Right ventricle myocardium superior (tissue), 1 donor: ENCODE data around the gene CD9. TPM values are rescaled to one million over a fixed set of nuclear protein-coding genes. Genes with fewer than 3 reads are reported as not detected.
"Not testable (repeated sequence)": the region's sequence is repeated elsewhere in the genome, so short reads cannot be mapped to it uniquely, and the experiment has no call there.

Source experiments
- ATAC-seq: fragments of 200-7000 bp; cut with Tn5 transposase; one replicate; pipeline ENCODE4 v1.9.1; 2020; ENCODE audit warnings: mild to moderate bottlenecking; ENCODE audit not compliant: poor library complexity
- DNase-seq: peaks from one replicate; pipeline ENCODE4 v3.0.0-alpha.2; 2020
- intact Hi-C: fragments of 100-400 bp; cut with DNase I; formaldehyde crosslinking; loops from one replicate; pipeline ENCODE4 v1.11.2; 2022
- total RNA-seq: library from RNA; stranded (reverse); fragmentation: NEBNext Ultra II Directional; extraction: Animal tissue kit (Norgen Biotek cat#: 25700); gene quantifications from one replicate; pipeline ENCODE4 v1.2.1, GENCODE V29; 2021
- donor health status: DM: no; HTN: yes; CAD: no; lungs with severe emphysema.

Gene CD9
- total RNA-seq, 1 donor from 2014 or later: 51.9 TPM

DNA sequence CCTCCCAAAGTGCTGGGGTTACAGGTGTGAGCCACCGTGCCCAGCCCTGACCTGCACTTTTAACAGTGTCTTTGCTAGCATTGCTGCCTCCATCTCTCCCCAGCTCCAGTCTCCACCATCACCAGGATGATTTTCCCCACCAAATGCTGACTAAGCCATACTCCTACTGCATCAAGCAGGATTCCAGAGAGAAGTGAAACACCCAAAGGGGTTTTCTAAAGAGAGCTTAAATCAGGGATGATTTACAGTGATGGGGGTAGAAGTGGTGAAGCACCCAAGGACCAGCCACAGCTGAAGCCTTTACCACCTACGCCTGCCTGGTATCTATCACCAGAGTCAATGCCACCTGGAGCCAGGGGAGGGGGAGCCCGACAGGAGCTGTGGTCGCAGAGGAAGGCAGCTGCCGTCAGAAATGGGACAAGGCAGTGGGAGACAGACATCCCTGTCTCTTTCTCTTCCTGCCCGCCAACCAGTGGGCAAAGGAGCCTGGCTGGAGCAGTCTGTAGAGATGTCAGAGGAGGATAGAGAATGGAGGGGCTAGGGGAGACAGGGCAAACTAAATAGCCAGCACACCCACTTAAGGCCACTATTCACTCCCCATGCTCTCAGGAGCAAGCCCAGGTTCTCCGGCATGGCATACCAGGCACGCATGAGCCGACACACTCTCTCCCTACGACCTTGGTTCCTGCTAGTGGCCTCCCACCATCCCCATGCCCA lies 22.4 kb upstream of the CD9 start:
- ATAC-seq (no peak), DNase-seq (no peak)
- intact Hi-C loops: no loop called here

DNA sequence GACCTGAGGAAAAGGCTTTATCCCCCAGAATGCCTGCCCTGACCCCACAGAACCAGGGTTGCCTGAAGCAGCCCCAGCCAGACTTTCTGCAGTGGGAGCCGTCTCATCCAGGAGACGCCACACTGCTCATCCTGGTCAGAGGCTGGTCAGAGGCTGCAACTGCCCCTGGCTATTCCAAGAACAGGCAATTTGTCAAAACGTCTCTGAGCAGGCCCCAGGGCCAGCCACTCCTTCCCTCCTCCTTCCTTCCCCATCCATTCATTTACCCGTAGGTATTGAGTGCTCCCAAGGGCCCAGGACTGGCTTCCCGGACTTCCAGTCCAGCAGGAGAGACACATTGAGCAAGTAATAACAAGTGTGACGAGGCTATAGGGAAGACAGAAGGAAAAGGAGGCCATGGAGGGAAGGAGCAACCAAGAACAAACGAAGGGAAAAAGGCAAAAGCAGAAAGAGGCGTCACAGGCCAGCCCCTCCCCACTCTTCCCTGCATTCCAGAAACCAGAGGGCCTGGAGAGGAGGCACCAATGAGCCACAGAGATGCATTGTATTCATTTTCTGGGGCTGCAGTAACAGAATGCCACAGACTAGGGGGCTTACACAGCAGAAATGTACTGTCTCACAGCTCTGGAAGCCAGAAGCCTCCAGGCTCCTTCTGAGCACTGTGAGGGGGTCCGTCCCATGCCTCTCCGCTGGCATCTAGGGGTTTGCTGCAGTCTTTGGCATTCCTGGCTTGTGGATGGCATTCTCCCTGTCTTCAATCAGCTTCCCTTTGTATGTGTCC lies 21.0 kb upstream of the CD9 start:
- DNase-seq (no peak), ATAC-seq (no peak)
- intact Hi-C loops: no loop called here

DNA sequence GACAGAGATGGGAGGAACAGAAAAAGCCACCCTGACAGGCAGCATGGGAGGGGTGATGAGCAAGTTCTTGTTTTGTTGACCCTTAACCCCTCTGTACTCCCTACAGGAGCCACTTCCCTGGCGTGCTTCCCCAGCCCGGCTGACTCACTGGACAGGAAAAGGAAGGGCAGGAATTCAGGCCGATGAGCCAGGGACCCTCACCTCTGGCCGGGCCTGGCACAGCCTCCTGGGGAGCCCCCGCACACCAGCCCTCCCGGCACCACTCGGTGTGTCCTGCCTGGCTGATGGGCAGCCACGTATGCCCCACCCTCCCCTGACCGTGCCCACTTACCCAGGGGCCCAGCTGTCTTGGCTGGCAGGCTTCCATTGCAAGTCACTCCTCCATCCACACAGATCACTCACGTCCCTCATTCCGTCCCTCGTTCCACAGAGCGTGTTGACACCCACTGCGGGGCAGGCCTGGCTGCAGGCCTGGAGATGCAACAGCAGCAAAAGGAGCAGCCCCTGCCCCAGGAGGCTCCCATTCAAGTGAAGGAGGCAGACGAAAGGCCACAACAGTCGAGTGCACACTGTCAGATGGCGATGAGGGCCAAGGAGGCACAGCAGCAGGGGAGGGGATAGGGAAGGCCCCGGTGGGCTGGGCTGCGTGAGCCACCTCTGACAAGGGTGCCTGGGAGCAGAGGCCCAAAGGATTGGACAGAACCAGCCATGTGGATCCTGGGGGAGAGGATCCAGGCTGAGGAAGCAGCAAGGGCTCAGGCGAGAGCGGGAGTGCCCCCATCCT lies 19.7 kb upstream of the CD9 start:
- ATAC-seq: peak; percentile 40
- intact Hi-C loops: loop anchor here (10.0 kb wide), 1 partner anchor 116 kb away; no protein-coding TSS in a partner anchor
- DNase-seq: peak; percentile 80

DNA sequence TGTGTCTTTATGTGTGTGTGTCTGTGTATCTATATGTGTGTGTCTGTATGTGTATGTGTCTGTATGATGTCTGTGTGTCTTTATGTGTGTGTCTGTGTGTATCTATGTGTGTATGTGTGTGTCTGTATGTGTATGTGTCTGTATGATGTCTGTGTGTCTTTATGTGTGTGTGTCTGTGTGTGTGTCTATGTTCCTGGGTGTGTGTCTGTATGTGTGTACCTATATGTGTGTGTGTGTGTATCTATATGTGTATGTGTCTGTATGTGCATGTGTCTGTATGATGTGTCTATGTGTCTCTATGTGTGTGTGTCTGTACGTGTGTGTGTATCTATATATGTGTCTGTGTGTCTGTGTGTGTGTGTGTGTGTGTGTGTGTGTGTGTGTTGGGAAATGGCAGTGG lies 19.0 kb upstream of the CD9 start:
- ATAC-seq (no peak), DNase-seq (no peak)
- intact Hi-C loops: loop anchor here (10.0 kb wide), 1 partner anchor 116 kb away; no protein-coding TSS in a partner anchor

DNA sequence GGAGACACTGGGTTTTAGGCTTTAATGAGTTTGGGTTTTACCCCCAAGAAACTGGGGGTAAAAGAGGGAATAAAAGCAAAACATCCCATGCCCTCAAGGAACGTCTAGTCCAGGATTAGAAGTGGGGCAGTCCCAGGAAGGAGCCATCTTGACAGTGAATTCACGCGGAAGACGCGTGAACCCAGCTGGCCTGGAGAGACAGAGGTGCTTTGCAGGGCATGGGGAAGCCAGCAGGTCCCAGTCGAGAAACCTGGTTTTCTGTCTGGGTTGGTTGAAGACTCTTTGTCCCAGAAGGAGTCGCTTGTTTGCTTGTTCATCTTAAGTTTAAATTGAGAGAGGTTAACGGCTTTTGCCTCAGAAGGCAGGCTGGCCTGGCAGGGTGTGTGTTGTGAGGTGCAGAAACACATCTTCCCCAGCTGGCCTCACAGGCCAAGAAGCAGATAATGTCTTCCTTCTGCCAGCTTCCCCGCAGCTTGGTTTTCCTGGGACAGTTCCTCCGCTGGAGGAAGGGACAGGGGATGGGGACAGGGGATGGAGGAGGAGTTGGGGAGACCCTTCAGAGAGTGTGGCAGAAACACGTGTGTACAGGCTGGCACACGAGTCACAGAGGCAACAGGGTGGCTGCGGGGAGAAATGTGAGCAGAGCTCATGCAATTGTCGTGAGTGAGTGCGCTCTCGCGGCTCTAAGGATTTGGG lies 18.5 kb upstream of the CD9 start:
- DNase-seq (no peak), ATAC-seq (no peak)
- intact Hi-C loops: loop anchor here (10.0 kb wide), 1 partner anchor 117 kb away; no protein-coding TSS in a partner anchor

DNA sequence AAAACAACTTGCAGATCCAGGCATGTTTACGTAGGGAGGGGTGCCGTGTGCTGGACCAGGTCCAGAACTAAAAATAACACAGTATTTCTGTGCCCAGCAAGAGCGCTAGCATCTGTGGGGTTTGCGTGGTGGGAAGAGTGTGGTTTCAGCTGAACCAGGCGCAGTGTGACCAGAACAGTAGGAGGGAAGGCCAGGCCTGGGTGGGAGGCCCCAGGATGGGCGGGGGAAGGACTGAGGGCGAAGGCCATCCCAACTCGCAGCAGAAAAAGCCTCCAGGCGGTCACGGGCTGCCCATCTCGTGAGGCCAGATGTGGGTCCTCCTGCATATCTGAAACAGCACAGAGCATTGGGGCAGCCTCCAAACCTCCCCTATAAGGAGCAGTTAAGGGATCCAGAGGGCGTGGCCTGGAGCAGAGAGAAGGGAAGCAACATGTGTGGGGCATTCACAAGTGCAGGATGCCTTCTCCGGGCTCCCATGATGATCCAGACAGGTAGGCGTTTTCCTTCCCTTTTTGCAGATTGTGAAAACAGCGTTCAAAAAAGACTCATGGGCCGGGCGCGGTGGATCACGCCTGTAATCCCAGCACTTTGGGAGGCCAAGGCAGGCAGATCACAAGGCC lies 17.8 kb upstream of the CD9 start:
- DNase-seq (peak; percentile 55), ATAC-seq (peak; percentile 63)
- intact Hi-C loops: loop anchor here (10.0 kb wide), 1 partner anchor 118 kb away; no protein-coding TSS in a partner anchor

DNA sequence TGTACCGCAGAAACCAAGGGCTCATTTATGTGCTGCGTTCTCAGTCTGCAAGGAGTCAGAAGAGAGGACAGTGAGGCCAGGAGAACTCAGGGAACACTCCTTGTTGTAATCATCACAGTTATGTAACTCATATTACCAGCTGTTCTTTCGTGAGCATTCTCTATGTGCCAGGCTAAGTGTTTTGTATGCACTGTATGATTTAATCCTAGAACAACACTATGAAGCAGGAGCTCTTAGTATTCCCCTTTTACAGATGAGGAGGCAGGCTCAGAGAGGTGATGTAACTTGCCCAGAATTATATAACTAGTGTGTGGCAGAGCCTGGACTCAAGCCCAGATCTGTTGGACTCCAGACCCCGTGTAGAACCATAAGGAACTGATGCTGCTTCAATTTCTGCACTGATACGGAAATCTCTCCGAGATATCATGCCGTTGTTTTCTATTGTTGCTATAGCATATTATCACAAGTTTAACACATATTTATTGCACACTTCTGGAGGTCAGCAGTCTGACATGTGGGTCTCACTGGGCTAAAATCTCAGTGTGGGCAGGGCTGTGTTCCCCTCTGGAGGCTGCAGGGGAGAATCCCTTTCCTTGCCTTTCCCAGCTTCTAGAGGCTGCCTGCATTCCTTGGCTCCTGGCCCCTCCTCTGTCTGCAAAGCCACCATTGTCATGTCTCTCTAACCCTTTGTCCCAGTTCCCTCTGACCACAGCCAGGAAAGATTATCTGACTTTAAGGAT lies 16.3 kb upstream of the CD9 start:
- DNase-seq (no peak), ATAC-seq (peak; percentile 42)
- intact Hi-C loops: loop anchor here (10.0 kb wide), 1 partner anchor 119 kb away; no protein-coding TSS in a partner anchor

DNA sequence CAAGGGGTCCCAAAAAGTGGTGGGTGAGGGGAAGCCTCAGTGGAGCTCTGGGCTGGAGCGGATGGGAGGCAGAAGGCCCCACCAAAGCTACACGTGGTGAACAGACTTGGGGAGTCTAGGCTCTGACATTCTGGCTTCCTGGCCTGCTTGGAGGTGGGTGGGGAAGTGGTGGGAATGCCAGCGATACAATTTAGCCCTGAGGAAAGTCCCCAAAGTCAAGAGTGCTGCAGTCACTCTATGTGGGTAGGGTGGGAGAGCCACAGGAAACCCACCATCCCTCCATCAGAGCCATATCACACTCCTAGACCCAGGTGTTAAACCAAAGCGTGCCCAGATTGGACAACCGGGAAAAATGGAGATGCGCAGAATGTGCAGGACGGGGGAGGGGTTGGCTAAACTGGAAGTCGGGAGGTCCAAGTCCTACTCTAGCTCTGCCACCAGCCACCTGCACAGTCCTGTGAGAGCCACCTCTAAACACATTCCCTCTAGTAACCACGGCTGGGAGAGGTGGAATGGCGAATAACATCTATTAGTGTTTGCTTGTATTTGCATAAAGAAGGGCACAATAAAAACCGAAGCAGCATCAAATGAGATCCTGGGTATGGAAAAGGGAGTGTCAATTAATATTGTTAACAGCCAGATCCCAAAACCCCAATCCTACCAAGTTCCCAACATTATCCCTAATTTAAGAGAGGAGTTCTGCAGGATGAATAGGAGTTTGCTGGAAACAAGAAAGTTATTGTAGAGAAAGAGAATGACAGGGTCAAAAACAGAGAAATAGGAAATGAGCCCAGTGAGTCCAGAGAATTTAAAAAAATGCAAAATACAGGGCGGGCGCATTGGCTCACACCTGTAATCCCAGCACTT lies 14.0 kb upstream of the CD9 start:
- ATAC-seq (no peak), DNase-seq (no peak)
- intact Hi-C loops: loop anchor here (10.0 kb wide), 1 partner anchor 121 kb away; no protein-coding TSS in a partner anchor

DNA sequence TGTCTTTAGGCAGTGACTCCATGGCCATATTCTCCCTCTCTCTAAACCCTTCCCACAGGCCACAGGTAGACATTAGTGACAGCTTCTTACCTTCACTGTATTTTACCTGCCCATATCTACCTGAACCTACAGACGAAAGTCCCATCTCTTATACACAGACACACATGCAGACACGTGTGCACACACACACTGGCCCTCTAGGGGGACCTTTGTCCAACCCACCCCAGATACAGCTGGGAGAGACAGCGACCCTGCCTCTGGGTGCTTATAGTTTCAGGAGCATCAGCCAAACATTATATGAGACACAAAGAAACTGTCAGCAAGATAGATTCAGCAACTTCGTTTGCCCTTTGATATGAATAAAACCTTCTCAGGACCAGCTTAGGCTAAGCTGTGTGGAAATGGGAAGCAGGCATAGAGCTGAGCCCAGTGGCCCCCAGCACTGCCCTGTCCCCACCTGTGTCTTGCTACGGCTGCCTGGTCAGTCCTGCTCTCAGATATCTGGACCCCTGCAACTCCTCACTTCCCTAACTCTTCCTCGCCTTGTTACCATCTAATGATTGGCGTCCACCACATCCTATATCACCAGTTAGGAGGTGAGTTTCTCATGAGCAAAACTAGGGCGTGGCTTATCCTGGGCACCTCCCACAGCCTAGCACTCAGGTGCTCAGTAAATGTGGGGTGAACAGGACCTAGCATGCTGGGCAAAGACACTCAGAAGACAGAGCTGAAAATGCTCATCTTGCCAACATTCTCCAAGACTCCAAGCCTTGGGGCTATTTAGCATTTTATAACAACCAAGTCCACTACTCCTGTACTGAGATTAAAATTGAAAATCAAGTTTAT lies 12.0 kb upstream of the CD9 start:
- ATAC-seq: no peak
- intact Hi-C loops: loop anchor here (10.0 kb wide), 1 partner anchor 123 kb away; no protein-coding TSS in a partner anchor
- DNase-seq: no peak

DNA sequence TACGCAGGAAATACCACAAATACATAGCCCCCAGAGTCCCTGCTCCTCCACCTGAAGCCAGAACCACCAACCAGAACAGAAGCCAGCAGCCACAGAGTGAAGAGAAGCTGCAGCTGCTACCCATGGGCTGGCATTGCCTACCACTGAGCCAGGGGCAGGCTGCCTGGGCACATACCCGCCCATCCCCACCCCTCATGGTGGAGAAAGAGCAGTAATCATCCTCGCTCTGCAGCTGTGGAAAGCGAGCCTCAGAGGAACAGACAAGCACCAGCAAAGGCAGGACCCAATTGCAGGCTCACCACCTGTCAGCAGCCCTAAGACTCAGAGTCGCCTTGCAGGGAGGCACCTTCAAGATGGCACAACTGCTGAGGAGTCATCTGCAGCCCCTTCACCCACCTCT lies 11.2 kb upstream of the CD9 start:
- intact Hi-C loops: loop anchor here (10.0 kb wide), 1 partner anchor 124 kb away; no protein-coding TSS in a partner anchor
- DNase-seq: no peak
- ATAC-seq: no peak

DNA sequence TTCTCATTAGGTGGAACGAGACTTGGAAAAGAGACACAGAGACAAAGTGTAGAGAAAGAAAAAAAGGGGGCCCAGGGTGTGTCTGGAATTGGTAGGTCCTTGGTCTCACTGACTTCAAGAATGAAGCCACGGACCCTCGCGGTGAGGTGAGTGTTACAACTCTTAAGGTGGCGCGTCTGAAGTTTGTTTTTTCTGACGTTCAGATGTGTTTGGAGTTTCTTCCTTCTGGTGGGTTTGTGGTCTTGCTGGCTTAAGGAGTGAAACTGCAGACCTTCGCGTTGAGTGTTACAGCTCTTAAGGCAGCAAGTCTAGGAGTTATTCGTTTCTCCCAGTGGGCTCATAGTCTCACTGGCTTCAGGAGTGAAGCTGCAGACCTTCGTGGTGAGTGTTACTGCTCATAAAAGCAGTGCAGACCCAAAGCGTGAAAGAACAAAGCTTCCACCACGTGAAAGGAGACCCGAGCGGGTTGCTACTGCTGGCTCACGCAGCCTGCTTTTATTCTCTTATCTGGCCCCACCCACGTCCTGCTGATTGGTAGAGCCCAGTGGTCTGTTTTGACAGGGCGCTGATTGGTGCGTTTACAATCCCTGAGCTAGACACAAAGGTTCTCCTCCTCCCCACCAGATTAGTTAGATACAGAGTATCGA lies 10.1 kb upstream of the CD9 start:
- DNase-seq, ATAC-seq: not testable (repeated sequence)
- intact Hi-C loops: loop anchor here (10.0 kb wide), 1 partner anchor 125 kb away; no protein-coding TSS in a partner anchor

DNA sequence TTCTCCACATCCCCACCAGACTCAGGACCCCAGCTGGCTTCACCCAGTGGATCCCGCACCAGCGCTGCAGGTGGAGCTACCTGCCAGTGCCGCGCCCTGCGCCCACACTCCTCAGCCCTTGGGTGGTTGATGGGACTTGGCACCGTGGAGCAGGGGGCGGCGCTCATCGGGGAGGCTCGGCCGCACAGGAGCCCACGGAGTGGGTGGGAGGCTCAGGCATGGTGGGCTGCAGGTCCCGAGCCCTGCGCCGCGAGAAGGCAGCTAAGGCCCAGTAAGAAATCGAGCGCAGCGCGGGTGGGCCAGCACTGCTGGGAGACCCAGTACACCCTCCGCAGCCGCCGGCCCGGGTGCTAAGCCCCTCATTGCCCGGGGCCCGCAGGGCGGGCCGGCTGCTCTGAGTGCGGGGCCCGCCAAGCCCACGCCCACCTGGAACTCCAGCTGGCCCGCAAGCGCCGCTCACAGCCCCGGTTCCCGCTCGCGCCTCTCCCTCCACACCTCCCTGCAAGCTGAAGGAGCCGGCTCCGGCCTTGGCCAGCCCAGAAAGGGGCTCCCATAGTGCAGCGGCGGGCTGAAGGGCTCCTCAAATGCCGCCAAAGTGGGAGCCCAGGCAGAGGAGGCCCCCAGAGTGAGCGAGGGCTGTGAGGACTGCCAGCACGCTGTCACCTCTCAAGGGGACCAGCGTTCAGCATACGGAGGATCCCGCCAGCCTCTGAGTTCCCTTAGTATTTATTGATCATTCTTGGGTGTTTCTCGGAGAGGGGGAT lies 9.3 kb upstream of the CD9 start:
- DNase-seq, intact Hi-C loops, ATAC-seq: not testable (repeated sequence)

DNA sequence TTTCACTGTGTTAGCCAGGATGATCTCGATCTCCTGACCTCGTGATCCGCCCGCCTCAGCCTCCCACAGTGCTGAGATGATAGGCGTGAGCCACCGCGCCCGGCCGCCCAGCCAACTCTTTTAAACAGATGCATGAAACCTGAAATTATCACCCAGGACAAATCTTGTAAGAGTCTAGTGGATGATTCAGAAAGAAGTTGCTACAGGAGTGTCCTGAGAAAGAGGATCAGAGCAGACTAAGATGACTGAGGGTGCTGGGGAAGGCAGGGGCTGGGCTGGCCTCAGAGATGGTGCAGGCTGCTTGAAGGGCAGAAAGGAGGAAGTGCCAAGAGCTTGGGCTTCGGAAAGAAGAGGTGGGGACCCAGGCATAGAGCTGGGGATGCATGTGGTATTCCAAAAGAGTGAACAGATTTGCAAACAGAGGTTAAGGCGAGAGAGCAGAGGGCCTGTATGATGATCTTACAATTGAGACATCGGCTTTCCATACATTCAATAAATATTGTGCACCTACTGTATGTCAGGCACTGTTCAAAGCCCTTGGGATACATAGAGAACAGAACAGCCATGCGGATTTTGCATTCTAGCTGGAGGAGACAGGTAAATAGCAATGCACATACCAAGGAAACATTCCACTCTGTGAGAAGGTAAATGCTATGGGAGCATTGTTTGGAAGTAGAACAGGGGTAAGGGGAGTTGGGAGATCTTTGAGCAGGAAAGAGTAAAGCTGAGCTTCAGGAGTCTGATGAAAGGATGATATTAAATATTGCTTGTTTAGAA lies 7.4 kb upstream of the CD9 start:
- ATAC-seq: no peak
- intact Hi-C loops: no loop called here
- DNase-seq: no peak
